HEK293T (cell line): ENCODE results near the gene KLHL1.

ENCODE experiments used
- CTCF ChIA-PET: fragments of 350-600 bp; formaldehyde crosslinking; extraction: SDS; loops from one replicate; lab custom pipeline; 2021; ENCODE audit warnings: antibody characterized with exemption, inconsistent platforms; lab: Yijun Ruan, JAX
- POLR2A ChIA-PET: fragments of 350-600 bp; formaldehyde crosslinking; extraction: SDS; loops from one replicate; lab custom pipeline; 2020; ENCODE audit warnings: antibody characterized with exemption, inconsistent platforms; lab: Yijun Ruan, JAX
- DNase-seq: peaks from one replicate; pipeline ENCODE4 v3.0.0; 2012; ENCODE audit warnings: mixed read lengths; ENCODE audit errors: extremely low spot score
- ARNT ChIP-seq: fragments of 450-650 bp; IDR thresholded peaks from 2 replicates; pipeline ENCODE4 v1.6.1; 2017; ENCODE audit warnings: mild to moderate bottlenecking
- BHLHE40 ChIP-seq: fragments of 450-650 bp; IDR thresholded peaks from 2 replicates; pipeline ENCODE4 v1.6.1; 2016; ENCODE audit warnings: mild to moderate bottlenecking, moderate library complexity, borderline replicate concordance
- CTBP1 ChIP-seq: fragments of 450-650 bp; IDR thresholded peaks from 2 replicates; pipeline ENCODE4 v1.6.1; 2016; ENCODE audit warnings: borderline replicate concordance
- ELF4 ChIP-seq: fragments of 450-650 bp; IDR thresholded peaks from 2 replicates; pipeline ENCODE4 v1.6.1; 2017; ENCODE audit warnings: antibody characterized with exemption
- FOXA1 ChIP-seq: fragments of 450-650 bp; IDR thresholded peaks from 2 replicates; pipeline ENCODE4 v1.6.1; 2016; ENCODE audit warnings: mild to moderate bottlenecking
- FOXK2 ChIP-seq: fragments of 450-650 bp; IDR thresholded peaks from 2 replicates; pipeline ENCODE4 v1.6.1; 2016; ENCODE audit warnings: mild to moderate bottlenecking
- FOXM1 ChIP-seq: fragments of 450-650 bp; IDR thresholded peaks from 2 replicates; pipeline ENCODE4 v1.6.1; 2017; ENCODE audit warnings: mild to moderate bottlenecking, borderline replicate concordance
- HDGF ChIP-seq: fragments of 450-650 bp; IDR thresholded peaks from 2 replicates; pipeline ENCODE4 v1.6.1; 2017; ENCODE audit warnings: antibody characterized with exemption, borderline replicate concordance
- L3MBTL2 ChIP-seq: fragments of 450-650 bp; conservative IDR thresholded peaks from 2 replicates; pipeline ENCODE4 v1.6.1; 2016; ENCODE audit warnings: mild to moderate bottlenecking
- LEF1 ChIP-seq: fragments of 450-650 bp; IDR thresholded peaks from 2 replicates; pipeline ENCODE4 v1.6.1; 2017; ENCODE audit warnings: mild to moderate bottlenecking, borderline replicate concordance
- NFRKB ChIP-seq: fragments of 450-650 bp; IDR thresholded peaks from 2 replicates; pipeline ENCODE4 v1.6.1; 2016; ENCODE audit warnings: mild to moderate bottlenecking, moderate library complexity
- SP1 ChIP-seq: fragments of 450-650 bp; IDR thresholded peaks from 2 replicates; pipeline ENCODE4 v1.6.1; 2017
- SUZ12 ChIP-seq: fragments of 450-650 bp; IDR thresholded peaks from 2 replicates; pipeline ENCODE4 v1.6.1; 2016; ENCODE audit warnings: mild to moderate bottlenecking
- TARDBP ChIP-seq: fragments of 450-650 bp; IDR thresholded peaks from 2 replicates; pipeline ENCODE4 v1.6.1; 2016
- ZNF384 ChIP-seq: fragments of 450-650 bp; IDR thresholded peaks from 2 replicates; pipeline ENCODE4 v1.6.1; 2016
- TF ChIP-seq, protein P1 (sequence below): fragments of 450-650 bp; IDR thresholded peaks from 2 replicates; pipeline ENCODE4 v1.6.1; 2016

KLHL1 gene

DNA sequence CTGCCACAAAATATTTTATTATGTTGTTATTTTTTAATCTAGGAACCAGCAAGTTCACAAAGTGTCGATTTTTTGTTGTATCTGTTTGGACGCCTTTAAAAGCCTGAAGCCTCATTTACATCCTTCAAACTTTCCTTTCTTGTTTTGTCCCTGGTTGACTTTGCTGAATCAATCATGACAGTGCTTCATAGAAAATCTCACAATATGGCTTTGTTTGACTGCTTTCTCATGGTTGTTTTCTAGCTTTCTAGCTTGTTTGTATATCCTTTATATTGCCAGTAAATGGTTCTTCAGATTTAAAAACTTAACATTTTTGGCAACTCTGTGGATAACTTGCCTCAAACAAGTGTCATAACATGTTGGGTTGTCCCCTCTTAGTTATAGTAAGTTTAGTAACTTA is 84.7 kb downstream of the KLHL1 start:
- TF ChIP-seq BHLHE40, result no peak
- TF ChIP-seq NFRKB, result no peak
- no peak for TF ChIP-seq FOXK2
- TF ChIP-seq FOXM1, result no peak
- TF ChIP-seq LEF1, result no peak
- TF ChIP-seq ELF4, result no peak
- TF ChIP-seq, protein P1, sequence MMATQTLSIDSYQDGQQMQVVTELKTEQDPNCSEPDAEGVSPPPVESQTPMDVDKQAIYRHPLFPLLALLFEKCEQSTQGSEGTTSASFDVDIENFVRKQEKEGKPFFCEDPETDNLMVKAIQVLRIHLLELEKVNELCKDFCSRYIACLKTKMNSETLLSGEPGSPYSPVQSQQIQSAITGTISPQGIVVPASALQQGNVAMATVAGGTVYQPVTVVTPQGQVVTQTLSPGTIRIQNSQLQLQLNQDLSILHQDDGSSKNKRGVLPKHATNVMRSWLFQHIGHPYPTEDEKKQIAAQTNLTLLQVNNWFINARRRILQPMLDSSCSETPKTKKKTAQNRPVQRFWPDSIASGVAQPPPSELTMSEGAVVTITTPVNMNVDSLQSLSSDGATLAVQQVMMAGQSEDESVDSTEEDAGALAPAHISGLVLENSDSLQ, result no peak
- no peak for TF ChIP-seq L3MBTL2
- no peak for TF ChIP-seq SUZ12
- no peak for TF ChIP-seq FOXA1
- TF ChIP-seq HDGF, result no peak
- no peak for TF ChIP-seq SP1
- TF ChIP-seq TARDBP, result no peak
- no peak for TF ChIP-seq CTBP1
- CTCF ChIA-PET, result no interaction called here
- POLR2A ChIA-PET, result no interaction called here
- DNase-seq, result no peak

DNA sequence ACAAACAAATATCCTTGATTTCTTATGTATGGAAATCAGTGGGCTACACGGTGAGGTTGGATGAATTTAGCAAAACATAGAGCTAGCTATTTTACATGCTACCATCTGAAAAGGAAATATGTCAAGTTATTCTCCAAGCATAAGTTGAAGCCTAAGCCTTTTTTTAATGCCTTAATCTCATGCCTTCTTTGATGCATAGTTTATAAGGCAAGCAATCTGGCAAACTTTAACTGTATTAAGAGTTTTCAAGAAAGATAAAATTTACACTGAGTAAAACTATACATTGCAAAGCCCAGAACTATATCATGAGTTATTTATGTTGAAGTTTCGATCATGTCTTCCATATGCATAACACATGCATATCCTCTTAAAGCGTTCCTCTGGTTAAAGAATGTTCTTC is 85.6 kb downstream of the KLHL1 start:
- TF ChIP-seq L3MBTL2, result no peak
- no peak for TF ChIP-seq CTBP1
- no peak for TF ChIP-seq FOXM1
- TF ChIP-seq ZNF384, result no peak
- no peak for TF ChIP-seq NFRKB
- no peak for TF ChIP-seq FOXK2
- no peak for TF ChIP-seq SP1
- TF ChIP-seq BHLHE40, result no peak
- no peak for TF ChIP-seq ELF4
- no peak for TF ChIP-seq LEF1
- no peak for TF ChIP-seq SUZ12
- TF ChIP-seq, protein P1, result no peak
- TF ChIP-seq ARNT, result no peak
- no peak for DNase-seq
- ChIA-PET POLR2A (no interaction called here), CTCF (no interaction called here)

DNA sequence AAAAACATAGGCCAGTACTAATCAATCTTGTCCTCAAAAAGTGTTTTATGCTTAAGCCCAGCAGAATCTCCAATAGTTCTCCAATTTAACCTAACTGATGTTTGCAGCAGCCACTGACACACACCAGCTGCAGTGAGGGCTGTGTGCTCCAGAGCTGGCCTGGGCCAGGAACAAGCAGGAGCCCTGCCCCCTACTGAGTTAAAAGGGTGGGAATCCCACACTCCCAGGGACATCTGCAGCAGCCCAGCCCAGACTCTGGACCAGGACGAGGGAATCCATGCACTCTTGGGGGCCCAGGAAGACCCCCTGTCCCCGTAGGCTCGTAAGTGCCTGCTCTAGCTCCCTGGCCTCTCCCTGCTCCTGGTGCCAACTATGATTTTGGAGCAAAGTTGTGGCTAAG is 92.1 kb downstream of the KLHL1 start:
- DNase-seq, result no peak
- ChIA-PET CTCF (no interaction called here), POLR2A (no interaction called here)
- TF ChIP-seq BHLHE40 (no peak), ZNF384 (no peak), ARNT (no peak), FOXA1 (no peak), CTBP1 (no peak), LEF1 (no peak), SP1 (no peak), FOXK2 (no peak), ELF4 (no peak), L3MBTL2 (no peak), SUZ12 (no peak), NFRKB (no peak)

DNA sequence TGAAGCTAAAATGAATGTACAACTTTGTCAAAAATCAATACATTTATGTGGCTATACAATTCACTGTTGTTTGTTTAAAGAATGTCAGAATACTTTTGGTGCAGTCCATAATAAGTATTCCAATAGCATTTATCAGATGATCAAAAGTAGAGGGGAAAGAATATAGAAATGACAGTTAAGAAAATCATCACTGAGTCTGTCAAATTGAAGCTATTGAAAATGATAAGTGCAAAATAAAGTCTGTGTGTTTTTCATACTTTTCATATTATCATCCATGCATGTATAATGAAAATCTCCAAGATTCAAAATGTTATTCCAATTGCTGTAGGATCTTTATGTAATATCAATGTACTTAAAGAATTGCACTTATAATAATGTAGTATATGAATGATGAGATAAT is 93.9 kb downstream of the KLHL1 start:
- POLR2A ChIA-PET, result no interaction called here
- no peak for DNase-seq
- TF ChIP-seq ELF4 (no peak), HDGF (no peak), SUZ12 (no peak), FOXM1 (no peak), CTBP1 (no peak), TARDBP (no peak), NFRKB (no peak), SP1 (no peak), ARNT (no peak), BHLHE40 (no peak), LEF1 (no peak), ZNF384 (no peak), L3MBTL2 (no peak), FOXA1 (no peak), FOXK2 (no peak)
- TF ChIP-seq, protein P1, result no peak
- CTCF ChIA-PET, result no interaction called here

DNA sequence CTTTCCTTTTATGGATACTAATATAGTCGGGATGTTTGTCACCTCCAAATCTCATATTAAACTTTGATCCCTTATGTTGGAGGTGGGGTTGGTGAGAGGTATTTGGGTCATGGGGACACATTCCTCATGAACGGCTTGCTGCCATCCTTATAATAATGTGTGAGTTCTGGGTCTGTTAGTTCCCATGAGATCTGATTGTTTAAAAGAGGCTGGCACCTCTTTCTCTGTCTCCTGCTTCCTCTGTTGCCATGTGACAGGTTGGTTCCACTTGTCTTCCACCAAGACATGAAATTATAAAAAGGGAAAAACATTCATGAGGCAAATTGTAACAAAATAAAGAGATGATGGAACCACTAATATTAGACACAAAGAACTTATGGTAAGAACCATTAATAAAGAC is 108.4 kb downstream of the KLHL1 start:
- POLR2A ChIA-PET, result no interaction called here
- no peak for DNase-seq
- CTCF ChIA-PET, result no interaction called here

DNA sequence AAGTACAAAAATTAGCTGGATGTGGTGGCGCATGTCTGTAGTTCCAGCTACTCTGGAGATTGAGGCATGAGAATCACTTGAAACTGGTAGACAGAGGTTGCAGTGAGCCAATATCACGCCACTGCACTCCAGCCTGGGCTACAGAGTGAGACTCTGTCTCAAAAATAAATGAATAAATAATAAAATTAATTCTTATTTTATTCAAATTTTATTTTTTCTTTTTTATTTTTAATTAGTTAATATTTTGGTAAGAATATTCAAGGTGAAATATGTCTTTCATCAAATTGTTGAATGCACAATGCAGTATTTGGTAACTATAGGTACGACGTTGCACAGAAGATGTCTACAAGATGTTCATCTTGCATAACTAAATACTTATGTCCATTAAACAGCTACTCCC is 111.2 kb downstream of the KLHL1 start:
- TF ChIP-seq NFRKB (no peak), ELF4 (no peak), BHLHE40 (no peak), ZNF384 (no peak), FOXK2 (no peak), TARDBP (no peak), FOXM1 (no peak), HDGF (no peak), L3MBTL2 (no peak), CTBP1 (no peak), LEF1 (no peak), ARNT (no peak), SP1 (no peak), FOXA1 (no peak), SUZ12 (no peak)
- TF ChIP-seq, protein P1, result no peak
- POLR2A ChIA-PET, result no interaction called here
- no peak for DNase-seq
- CTCF ChIA-PET, result no interaction called here

More for the DNA sequence above, 108.4 kb downstream of the KLHL1 start:
- TF ChIP-seq, protein P1, result no peak
